GM21360 (cell line): ENCODE measurements around the gene RAPGEF2.
"Not testable (repeated sequence)": the region's sequence is repeated elsewhere in the genome, so short reads cannot be mapped to it uniquely, and the experiment has no call there.

Experiments used
- ATAC-seq: cut with Tn5 transposase; IDR thresholded peaks from one replicate; pipeline ENCODE4 v1.9.1; 2021; ENCODE audit warnings: mild to moderate bottlenecking, moderate library complexity; ENCODE audit not compliant: unreplicated experiment

Gene RAPGEF2

DNA sequence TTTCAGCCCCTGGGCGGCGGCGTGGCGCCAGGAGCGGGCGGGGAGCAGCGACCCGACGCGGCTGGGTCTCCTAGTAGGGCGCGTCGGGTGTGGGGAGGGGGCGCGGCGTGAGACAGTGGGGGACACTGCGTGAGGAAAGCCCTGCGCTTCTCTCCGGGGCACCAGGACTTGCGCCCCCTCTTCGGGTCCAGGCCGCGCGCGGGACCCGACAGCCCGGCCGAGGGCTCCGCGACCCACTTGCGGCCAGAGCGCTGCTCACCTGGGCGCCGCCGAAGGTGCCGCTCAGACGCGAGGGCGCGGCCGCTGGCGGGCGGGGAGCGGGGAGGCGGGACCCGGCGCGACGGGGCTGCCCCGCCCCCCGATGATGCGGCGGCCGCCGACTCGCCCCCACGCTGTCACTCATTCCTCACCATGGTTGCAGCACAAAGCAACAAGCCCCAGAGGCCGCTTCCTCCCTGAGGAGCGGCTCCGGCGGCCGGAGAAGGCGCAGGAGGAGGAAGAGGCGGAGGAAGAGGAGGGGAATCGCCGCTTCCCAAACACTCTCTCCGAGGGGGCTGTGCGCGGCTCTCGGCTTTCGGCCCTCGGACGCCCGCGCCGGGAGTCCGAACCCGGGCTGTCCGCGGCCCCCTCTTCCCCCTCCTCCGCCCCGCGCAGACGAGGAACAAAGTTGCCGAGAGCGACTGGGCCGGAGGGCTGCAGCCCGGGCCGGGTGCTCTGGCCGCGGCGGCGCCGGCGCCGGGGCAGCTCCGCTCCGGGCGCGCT, at the start of gene RAPGEF2:
RAPGEF2 (plus strand) TSS at position 458 of the 762 bp plus-strand sequence. CDS start 1,084 bp downstream, outside the sequence.
- ATAC-seq: peak; percentile 84

DNA sequence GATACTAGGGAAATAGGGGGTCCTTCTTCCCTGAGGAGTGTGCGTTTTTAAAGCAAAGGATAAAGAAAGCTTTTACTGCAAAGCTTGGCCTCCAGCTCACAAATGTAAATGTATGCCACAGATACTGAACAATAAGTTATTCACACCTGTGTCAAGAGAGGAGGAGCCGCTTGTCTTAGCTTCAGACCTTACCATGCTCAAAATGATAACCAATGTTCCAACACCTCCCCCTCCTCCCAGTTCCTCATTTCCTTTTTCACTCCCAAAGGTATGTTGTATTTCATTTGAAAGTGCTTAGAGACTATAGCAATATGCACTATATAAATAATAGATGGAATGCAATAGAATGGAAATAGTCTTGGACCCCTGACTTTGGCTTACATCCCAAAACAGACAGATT, 47.0 kb upstream of the RAPGEF2 start:
- ATAC-seq: no peak

- no peak for ATAC-seq
Observed at GRCh38 chr4:159060161-159060560, 42.7 kb upstream of the RAPGEF2 start.

DNA sequence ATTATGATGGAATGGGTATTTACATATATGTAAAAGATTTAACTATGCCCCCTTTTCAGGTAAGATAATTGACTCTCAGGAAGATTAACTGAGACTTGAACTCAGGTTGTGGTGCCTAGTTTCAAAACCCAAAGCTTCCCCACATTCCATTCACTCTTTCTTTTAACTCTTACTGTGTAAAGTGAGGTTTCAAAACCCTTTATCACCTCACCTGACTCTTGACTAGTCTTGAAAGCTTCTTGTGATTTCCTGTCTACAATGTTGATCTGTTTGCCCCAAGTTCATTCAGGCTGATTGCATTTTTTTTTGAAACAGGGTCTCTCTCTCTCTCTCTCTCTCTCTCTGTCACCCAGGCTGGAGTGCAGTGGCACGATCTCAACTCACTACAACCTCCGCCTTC, 40.5 kb upstream of the RAPGEF2 start:
- no peak for ATAC-seq

DNA sequence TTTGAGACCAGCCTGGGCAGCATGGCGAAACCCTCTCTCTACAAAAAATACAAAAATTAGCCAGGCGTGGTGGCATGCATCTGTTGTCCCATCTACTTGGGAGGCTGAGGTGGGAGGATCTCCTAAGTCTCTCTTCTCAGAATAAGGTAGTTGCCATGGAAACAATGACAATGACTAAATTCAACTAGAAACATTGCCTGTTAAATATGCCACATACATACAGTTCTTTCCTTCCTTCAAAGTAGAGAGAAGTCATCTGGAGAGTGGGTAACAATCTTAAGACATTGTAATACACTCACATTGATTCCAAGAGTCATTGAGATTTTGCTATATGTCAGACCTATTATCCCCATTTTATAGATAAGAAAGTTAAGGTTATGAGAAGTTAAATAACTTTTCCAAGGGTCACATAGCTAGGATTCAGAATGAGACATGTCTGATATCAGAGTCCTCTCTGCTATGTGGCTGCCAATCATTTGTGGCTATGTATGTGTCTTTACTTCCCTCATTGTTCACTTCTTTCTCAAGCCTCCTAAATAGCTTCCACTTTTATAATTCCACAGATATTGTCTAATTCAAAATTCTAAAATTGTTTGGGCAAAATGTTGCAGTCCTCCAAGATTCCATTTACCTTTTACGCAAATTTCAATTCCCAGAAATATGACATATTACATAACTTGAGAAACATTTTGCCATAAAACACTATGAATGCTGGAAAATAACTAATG, 37.2 kb upstream of the RAPGEF2 start:
- no peak for ATAC-seq

GRCh38 chr4:159068139-159068538, 34.7 kb upstream of the RAPGEF2 start:
- ATAC-seq: not testable (repeated sequence)

DNA sequence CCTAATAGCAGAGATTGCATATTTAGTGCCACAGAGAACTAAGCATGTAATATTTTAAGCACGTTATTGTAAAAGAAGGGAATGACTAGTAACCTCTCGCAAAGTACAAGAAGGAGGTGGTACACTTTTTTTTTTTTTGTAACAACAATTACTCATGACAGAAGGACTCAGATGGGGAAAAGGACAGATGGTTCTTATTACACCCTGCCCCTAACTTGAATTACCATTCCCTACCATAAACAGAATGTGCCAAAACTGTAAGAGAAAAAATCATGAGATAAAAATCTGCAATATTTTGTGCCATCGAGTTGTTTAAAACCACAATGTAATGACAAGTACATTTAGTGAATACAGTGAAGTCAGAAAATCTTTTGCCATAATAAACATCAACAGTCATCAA, 33.0 kb upstream of the RAPGEF2 start:
- no peak for ATAC-seq

- ATAC-seq: no peak
Observed at GRCh38 chr4:159070742-159071141, 32.1 kb upstream of the RAPGEF2 start.

GRCh38 chr4:159071178-159071968, 31.5 kb upstream of the RAPGEF2 start:
- ATAC-seq: no peak

DNA sequence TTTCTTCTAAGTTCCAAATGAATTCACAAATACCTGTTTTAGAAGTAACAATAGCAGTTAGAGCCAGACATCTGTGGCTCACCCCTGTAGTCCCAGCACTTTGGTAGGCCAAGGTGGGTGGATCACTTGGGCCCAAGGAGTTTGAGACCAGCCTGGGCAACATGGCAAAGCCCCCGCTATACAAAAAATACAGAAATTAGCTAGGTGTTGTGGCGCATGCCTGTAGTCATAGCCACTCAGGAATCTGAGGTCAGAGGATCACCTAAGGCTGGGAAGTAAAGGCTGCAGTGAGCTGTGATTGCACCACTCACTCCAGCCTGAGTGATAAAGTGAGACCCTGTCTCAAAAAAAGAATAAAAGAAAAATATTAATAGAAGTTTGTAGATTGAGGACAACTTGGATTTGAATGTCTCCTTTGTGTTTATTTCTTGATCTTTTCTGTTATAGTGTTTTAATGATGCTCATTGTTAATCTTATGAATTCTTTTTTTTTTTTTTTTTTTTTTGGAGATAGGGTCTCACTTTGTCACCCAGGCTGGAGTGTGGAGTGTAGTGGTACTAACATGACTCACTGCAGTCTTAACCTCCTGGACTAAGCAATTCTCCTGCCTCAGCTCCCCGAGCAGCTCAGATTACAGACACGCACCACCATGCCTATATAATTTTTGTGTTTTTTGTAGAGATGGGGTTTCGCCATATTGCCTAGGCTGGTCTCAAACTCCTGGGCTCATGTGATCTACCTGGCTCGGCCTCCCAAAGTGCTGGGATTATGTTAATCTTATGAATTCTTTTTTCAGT, 30.7 kb upstream of the RAPGEF2 start:
- ATAC-seq: no peak

GRCh38 chr4:159075531-159075932, 27.3 kb upstream of the RAPGEF2 start:
- no peak for ATAC-seq

GRCh38 chr4:159077018-159077417, 25.9 kb upstream of the RAPGEF2 start:
- ATAC-seq: not testable (repeated sequence)

GRCh38 chr4:159077702-159078495, 25.0 kb upstream of the RAPGEF2 start:
- peak; percentile 98 for ATAC-seq

DNA sequence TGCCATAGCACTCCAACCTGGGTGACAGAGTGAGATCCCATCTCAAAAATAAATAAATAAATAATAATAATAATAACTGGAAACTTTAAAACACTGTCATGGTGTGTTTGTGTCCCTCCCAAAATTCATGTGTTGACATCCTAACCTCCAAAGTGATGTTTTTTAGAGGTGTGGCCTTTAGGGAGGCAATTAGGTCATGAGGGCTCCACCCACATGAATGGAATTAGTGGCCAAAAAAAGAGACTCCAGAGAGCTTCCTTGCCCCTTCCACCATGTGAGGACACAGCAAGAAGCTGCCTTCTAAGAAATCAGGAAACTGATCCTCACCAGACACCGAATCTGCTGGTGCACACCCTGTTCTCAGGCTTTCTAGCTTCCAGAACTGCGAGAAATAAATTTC, 23.8 kb upstream of the RAPGEF2 start:
- ATAC-seq: no peak

DNA sequence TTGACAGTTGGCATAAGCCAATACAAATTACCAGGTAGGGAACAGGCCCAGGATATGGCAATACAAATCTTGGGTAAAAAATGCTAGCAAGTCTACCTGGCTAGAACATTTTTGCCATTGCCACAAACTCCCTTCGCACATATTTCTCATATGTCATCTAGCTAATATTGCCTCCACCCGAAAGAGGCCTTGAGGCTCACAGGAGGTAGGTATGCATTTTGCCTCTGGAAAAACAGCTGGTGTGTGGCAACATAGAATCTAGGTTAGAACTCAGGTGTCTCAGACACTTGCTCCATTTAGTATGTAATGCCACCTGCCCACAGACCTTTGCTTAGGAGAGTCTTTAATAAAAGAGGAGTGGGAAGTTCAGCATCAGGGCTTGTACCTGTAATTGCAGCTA, 16.3 kb upstream of the RAPGEF2 start:
- ATAC-seq: no peak

DNA sequence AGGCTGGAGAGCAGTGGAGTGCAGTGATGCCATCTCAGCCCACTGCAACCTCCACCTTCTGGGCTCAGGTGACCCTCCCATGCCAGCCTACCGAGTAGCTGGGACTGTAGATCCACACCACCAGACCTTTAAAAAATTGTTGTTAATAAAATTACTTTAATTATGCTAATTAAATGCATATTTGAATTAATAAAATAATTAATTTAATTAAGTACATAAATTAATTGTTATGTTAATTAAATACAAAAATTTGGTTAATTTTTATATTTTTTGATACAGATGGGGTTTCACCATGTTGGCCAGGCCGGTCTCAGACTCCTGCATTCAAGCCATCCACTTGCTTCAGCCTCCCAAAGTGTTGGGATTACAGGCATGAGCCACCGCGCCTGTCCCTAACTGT, 12.6 kb upstream of the RAPGEF2 start:
- ATAC-seq: no peak

DNA sequence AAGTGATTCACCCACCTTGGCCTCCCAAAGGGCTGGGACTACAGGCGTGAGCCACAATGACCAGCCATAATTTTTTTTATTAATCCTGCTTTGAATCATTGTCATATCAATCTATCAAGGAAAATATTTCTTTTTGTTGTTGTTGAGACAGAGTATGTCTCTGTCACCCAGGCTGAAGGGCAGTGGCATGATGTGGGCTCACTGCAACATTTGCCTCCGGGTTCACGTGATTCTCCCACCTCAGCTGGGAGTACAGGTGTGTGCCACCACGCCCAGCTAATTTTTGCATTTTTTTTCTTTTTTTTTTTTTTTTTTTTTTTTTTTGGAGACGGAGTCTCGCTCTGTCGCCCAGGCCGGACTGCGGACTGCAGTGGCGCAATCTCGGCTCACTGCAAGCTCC, 8.7 kb upstream of the RAPGEF2 start:
- ATAC-seq: not testable (repeated sequence)

DNA sequence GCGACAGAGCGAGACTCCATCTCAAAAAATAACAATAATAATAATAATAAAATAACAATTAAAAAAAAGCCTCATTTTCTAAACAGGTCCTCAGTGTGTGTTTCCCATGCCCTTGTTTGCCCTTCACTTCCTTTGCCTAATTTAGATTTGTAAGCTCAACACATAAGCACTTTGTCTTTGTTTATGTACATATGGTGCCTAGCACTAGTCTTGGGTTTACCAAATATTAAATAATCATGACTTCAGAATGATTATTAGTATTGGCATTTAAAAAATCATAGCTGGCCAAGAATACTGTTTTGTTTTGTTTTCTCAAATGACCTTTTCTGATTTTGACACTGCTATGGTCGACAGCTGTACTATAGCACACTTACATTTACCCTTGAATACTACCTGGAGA, 6.4 kb upstream of the RAPGEF2 start:
- ATAC-seq: no peak

GRCh38 chr4:159097144-159097543, 5.7 kb upstream of the RAPGEF2 start:
- no peak for ATAC-seq

GRCh38 chr4:159097785-159098184, 5.1 kb upstream of the RAPGEF2 start:
- no peak for ATAC-seq
